WTC11 (cell line): Measurements from ENCODE around the gene RAPGEF2. TPM values are rescaled to one million over a fixed set of nuclear protein-coding genes. Genes with fewer than 3 reads are reported as not detected.

Source experiments
- ATF1 ChIP-seq: sonication (generic); formaldehyde crosslinking; IDR thresholded peaks from 2 replicates; pipeline ENCODE4 v1.8.1; 2023; ENCODE audit warnings: mild to moderate bottlenecking, moderate library complexity, missing genetic modification reagents
- CBFB ChIP-seq: sonication (generic); formaldehyde crosslinking; IDR thresholded peaks from 2 replicates; pipeline ENCODE4 v1.8.1; 2022; ENCODE audit warnings: mild to moderate bottlenecking, low read depth, missing genetic modification reagents
- E2F4 ChIP-seq: sonication (generic); formaldehyde crosslinking; IDR thresholded peaks from 2 replicates; pipeline ENCODE4 v1.8.1; 2022; ENCODE audit warnings: low read depth, mild to moderate bottlenecking, moderate library complexity, missing genetic modification reagents, borderline replicate concordance
- E2F5 ChIP-seq: sonication (generic); formaldehyde crosslinking; IDR thresholded peaks from 2 replicates; pipeline ENCODE4 v1.8.1; 2022; ENCODE audit warnings: mild to moderate bottlenecking, moderate library complexity, missing genetic modification reagents
- GTF2I ChIP-seq: fragments of 250-450 bp; sonication (Bioruptor Pico); conservative IDR thresholded peaks from 2 replicates; pipeline ENCODE4 v1.4.0; 2021; ENCODE audit warnings: mild to moderate bottlenecking
- HMGA2 ChIP-seq: fragments of 250-450 bp; sonication (Bioruptor Pico); IDR thresholded peaks from 2 replicates; pipeline ENCODE4 v1.4.0; 2021; ENCODE audit warnings: mild to moderate bottlenecking, moderate library complexity
- JAZF1 ChIP-seq: fragments of 250-450 bp; sonication (Bioruptor Pico); IDR thresholded peaks from 2 replicates; pipeline ENCODE4 v1.9.0; 2021; ENCODE audit warnings: moderate library complexity, mild to moderate bottlenecking, inconsistent platforms
- JUN ChIP-seq: sonication (generic); formaldehyde crosslinking; IDR thresholded peaks from 2 replicates; pipeline ENCODE4 v1.8.0; 2023; ENCODE audit warnings: mild to moderate bottlenecking, missing genetic modification reagents
- RELA ChIP-seq: sonication (generic); formaldehyde crosslinking; IDR thresholded peaks from 2 replicates; pipeline ENCODE4 v1.8.1; 2022; ENCODE audit warnings: missing genetic modification reagents, mild to moderate bottlenecking, borderline replicate concordance
- RORB ChIP-seq: fragments of 250-450 bp; sonication (Bioruptor Pico); IDR thresholded peaks from 2 replicates; pipeline ENCODE4 v1.9.0; 2021; ENCODE audit warnings: mild to moderate bottlenecking
- TP53 ChIP-seq: sonication (generic); formaldehyde crosslinking; IDR thresholded peaks from 2 replicates; pipeline ENCODE4 v1.8.1; 2023; ENCODE audit warnings: mild to moderate bottlenecking, missing genetic modification reagents
- ZMAT4 ChIP-seq: fragments of 250-450 bp; sonication (Bioruptor Pico); IDR thresholded peaks from 2 replicates; pipeline ENCODE4 v1.9.0; 2021; ENCODE audit warnings: mild to moderate bottlenecking
- ZNF232 ChIP-seq: sonication (generic); formaldehyde crosslinking; IDR thresholded peaks from 2 replicates; pipeline ENCODE4 v1.8.0; 2022; ENCODE audit warnings: mild to moderate bottlenecking, missing genetic modification reagents
- ZNF317 ChIP-seq: sonication (generic); formaldehyde crosslinking; IDR thresholded peaks from 2 replicates; pipeline ENCODE4 v1.8.1; 2023; ENCODE audit warnings: low read depth, mild to moderate bottlenecking, moderate library complexity, missing genetic modification reagents, borderline replicate concordance
- ZNF671 ChIP-seq: fragments of 250-450 bp; sonication (Bioruptor Pico); IDR thresholded peaks from 2 replicates; pipeline ENCODE4 v1.8.0; 2021; ENCODE audit warnings: mild to moderate bottlenecking
- total RNA-seq: library from RNA; stranded (reverse); gene quantifications from 3 replicates; pipeline ENCODE4 v1.2.3, GENCODE V29; 2021
- TF ChIP-seq, protein P1 (sequence below): fragments of 250-450 bp; sonication (Bioruptor Pico); IDR thresholded peaks from 2 replicates; pipeline ENCODE4 v1.9.0; 2021; ENCODE audit warnings: mild to moderate bottlenecking, borderline replicate concordance
- TF ChIP-seq, protein P2 (sequence below): sonication (generic); formaldehyde crosslinking; IDR thresholded peaks from 2 replicates; pipeline ENCODE4 v1.8.0; 2022; ENCODE audit warnings: mild to moderate bottlenecking, missing genetic modification reagents
- TF ChIP-seq, protein P3 (sequence below): sonication (generic); formaldehyde crosslinking; IDR thresholded peaks from 2 replicates; pipeline ENCODE4 v1.8.0; 2022; ENCODE audit warnings: mild to moderate bottlenecking, missing genetic modification reagents
- TF ChIP-seq, protein P4 (sequence below): sonication (generic); formaldehyde crosslinking; IDR thresholded peaks from 2 replicates; pipeline ENCODE4 v1.8.0; 2023; ENCODE audit warnings: missing genetic modification reagents, mild to moderate bottlenecking, borderline replicate concordance
- TF ChIP-seq, protein P5 (sequence below): fragments of 250-450 bp; sonication (Bioruptor Pico); conservative IDR thresholded peaks from 2 replicates; pipeline ENCODE4 v1.9.0; 2021; ENCODE audit warnings: mild to moderate bottlenecking
- TF ChIP-seq, protein P6 (sequence below): sonication (generic); formaldehyde crosslinking; IDR thresholded peaks from 2 replicates; pipeline ENCODE4 v1.8.0; 2022; ENCODE audit warnings: mild to moderate bottlenecking, missing genetic modification reagents

Gene RAPGEF2
- total RNA-seq, 1 experiment from 2014 or later: 40.6 TPM

DNA sequence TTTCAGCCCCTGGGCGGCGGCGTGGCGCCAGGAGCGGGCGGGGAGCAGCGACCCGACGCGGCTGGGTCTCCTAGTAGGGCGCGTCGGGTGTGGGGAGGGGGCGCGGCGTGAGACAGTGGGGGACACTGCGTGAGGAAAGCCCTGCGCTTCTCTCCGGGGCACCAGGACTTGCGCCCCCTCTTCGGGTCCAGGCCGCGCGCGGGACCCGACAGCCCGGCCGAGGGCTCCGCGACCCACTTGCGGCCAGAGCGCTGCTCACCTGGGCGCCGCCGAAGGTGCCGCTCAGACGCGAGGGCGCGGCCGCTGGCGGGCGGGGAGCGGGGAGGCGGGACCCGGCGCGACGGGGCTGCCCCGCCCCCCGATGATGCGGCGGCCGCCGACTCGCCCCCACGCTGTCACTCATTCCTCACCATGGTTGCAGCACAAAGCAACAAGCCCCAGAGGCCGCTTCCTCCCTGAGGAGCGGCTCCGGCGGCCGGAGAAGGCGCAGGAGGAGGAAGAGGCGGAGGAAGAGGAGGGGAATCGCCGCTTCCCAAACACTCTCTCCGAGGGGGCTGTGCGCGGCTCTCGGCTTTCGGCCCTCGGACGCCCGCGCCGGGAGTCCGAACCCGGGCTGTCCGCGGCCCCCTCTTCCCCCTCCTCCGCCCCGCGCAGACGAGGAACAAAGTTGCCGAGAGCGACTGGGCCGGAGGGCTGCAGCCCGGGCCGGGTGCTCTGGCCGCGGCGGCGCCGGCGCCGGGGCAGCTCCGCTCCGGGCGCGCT, at the start of gene RAPGEF2 (continued):
- TF ChIP-seq, protein P1, sequence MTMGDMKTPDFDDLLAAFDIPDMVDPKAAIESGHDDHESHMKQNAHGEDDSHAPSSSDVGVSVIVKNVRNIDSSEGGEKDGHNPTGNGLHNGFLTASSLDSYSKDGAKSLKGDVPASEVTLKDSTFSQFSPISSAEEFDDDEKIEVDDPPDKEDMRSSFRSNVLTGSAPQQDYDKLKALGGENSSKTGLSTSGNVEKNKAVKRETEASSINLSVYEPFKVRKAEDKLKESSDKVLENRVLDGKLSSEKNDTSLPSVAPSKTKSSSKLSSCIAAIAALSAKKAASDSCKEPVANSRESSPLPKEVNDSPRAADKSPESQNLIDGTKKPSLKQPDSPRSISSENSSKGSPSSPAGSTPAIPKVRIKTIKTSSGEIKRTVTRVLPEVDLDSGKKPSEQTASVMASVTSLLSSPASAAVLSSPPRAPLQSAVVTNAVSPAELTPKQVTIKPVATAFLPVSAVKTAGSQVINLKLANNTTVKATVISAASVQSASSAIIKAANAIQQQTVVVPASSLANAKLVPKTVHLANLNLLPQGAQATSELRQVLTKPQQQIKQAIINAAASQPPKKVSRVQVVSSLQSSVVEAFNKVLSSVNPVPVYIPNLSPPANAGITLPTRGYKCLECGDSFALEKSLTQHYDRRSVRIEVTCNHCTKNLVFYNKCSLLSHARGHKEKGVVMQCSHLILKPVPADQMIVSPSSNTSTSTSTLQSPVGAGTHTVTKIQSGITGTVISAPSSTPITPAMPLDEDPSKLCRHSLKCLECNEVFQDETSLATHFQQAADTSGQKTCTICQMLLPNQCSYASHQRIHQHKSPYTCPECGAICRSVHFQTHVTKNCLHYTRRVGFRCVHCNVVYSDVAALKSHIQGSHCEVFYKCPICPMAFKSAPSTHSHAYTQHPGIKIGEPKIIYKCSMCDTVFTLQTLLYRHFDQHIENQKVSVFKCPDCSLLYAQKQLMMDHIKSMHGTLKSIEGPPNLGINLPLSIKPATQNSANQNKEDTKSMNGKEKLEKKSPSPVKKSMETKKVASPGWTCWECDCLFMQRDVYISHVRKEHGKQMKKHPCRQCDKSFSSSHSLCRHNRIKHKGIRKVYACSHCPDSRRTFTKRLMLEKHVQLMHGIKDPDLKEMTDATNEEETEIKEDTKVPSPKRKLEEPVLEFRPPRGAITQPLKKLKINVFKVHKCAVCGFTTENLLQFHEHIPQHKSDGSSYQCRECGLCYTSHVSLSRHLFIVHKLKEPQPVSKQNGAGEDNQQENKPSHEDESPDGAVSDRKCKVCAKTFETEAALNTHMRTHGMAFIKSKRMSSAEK (CRISPR knock-in tag): no peak
- TF ChIP-seq ZNF671 (CRISPR knock-in tag): no peak
- TF ChIP-seq ATF1 (CRISPR knock-in tag): no peak
- TF ChIP-seq, protein P2, sequence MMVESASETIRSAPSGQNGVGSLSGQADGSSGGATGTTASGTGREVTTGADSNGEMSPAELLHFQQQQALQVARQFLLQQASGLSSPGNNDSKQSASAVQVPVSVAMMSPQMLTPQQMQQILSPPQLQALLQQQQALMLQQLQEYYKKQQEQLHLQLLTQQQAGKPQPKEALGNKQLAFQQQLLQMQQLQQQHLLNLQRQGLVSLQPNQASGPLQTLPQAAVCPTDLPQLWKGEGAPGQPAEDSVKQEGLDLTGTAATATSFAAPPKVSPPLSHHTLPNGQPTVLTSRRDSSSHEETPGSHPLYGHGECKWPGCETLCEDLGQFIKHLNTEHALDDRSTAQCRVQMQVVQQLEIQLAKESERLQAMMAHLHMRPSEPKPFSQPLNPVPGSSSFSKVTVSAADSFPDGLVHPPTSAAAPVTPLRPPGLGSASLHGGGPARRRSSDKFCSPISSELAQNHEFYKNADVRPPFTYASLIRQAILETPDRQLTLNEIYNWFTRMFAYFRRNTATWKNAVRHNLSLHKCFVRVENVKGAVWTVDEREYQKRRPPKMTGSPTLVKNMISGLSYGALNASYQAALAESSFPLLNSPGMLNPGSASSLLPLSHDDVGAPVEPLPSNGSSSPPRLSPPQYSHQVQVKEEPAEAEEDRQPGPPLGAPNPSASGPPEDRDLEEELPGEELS: no peak
- TF ChIP-seq E2F5 (CRISPR knock-in tag): no peak; the same call in 1 of the 2 replicates
- no peak for TF ChIP-seq GTF2I
- TF ChIP-seq E2F4: no peak; the same call in 1 of the 2 replicates
- TF ChIP-seq JAZF1 (CRISPR knock-in tag): no peak
- no peak for TF ChIP-seq TP53 (CRISPR knock-in tag)
- TF ChIP-seq ZMAT4 (CRISPR knock-in tag): no peak
- no peak for TF ChIP-seq RORB (CRISPR knock-in tag)
- no peak for TF ChIP-seq HMGA2 (CRISPR knock-in tag)
- TF ChIP-seq, protein P3, sequence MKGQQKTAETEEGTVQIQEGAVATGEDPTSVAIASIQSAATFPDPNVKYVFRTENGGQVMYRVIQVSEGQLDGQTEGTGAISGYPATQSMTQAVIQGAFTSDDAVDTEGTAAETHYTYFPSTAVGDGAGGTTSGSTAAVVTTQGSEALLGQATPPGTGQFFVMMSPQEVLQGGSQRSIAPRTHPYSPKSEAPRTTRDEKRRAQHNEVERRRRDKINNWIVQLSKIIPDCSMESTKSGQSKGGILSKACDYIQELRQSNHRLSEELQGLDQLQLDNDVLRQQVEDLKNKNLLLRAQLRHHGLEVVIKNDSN: no peak
- no peak for TF ChIP-seq RELA (CRISPR knock-in tag)
- TF ChIP-seq, protein P4, sequence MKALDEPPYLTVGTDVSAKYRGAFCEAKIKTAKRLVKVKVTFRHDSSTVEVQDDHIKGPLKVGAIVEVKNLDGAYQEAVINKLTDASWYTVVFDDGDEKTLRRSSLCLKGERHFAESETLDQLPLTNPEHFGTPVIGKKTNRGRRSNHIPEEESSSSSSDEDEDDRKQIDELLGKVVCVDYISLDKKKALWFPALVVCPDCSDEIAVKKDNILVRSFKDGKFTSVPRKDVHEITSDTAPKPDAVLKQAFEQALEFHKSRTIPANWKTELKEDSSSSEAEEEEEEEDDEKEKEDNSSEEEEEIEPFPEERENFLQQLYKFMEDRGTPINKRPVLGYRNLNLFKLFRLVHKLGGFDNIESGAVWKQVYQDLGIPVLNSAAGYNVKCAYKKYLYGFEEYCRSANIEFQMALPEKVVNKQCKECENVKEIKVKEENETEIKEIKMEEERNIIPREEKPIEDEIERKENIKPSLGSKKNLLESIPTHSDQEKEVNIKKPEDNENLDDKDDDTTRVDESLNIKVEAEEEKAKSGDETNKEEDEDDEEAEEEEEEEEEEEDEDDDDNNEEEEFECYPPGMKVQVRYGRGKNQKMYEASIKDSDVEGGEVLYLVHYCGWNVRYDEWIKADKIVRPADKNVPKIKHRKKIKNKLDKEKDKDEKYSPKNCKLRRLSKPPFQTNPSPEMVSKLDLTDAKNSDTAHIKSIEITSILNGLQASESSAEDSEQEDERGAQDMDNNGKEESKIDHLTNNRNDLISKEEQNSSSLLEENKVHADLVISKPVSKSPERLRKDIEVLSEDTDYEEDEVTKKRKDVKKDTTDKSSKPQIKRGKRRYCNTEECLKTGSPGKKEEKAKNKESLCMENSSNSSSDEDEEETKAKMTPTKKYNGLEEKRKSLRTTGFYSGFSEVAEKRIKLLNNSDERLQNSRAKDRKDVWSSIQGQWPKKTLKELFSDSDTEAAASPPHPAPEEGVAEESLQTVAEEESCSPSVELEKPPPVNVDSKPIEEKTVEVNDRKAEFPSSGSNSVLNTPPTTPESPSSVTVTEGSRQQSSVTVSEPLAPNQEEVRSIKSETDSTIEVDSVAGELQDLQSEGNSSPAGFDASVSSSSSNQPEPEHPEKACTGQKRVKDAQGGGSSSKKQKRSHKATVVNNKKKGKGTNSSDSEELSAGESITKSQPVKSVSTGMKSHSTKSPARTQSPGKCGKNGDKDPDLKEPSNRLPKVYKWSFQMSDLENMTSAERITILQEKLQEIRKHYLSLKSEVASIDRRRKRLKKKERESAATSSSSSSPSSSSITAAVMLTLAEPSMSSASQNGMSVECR (CRISPR knock-in tag): no peak
- TF ChIP-seq JUN (CRISPR knock-in tag): no peak
- no peak for TF ChIP-seq ZNF317 (CRISPR knock-in tag)
- TF ChIP-seq, protein P5, sequence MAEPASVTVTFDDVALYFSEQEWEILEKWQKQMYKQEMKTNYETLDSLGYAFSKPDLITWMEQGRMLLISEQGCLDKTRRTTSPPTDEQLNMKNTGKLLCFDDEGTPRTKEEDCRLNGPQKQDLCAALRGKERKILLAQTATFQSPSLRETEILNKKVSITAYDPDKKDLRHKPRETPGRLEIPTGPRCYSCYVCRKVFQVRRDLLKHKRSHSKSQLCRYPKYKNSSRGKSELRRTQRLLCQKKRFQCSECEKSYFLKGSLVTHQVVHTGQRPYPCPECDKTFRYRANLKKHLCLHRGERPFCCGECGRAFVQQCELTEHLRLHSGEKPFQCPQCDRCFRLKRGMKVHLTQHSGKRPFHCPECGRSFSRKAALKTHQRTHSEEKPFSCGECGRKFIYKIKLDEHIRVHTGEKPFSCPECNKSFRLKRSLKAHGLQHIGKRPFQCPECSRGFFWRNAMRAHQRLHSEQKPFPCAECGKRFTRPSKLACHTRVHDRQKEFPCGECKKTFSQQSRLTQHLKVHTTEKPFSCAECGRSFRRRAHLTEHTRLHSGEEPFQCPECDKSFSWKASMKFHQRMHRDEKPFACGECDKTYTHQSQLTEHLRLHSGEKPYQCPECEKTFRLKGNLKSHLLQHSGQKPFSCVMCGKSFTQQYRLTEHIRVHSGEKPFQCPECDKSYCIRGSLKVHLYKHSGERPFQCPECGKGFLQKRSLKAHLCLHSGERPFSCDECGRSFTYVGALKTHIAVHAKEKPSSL: no peak
- TF ChIP-seq CBFB (CRISPR knock-in tag): 0 out of 2 replicates have a peak, but pooled peaks have one; percentile 74
- no peak for TF ChIP-seq ZNF232 (CRISPR knock-in tag)
- TF ChIP-seq, protein P6, sequence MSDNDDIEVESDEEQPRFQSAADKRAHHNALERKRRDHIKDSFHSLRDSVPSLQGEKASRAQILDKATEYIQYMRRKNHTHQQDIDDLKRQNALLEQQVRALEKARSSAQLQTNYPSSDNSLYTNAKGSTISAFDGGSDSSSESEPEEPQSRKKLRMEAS (CRISPR knock-in tag): peak; percentile 34
